Activated naive CD4-positive, alpha-beta T cell treated with anti-CD3 and anti-CD28 coated beads for 36 hours (primary cell): ENCODE measurements around the gene GAS7. TPM values are rescaled to one million over a fixed set of nuclear protein-coding genes. Genes with fewer than 3 reads are reported as not detected.
"Not testable (repeated sequence)": the region's sequence is repeated elsewhere in the genome, so short reads cannot be mapped to it uniquely, and the experiment has no call there.

Source experiments
- CTCF ChIA-PET: fragments of 350-600 bp; sonication (Branson Sonifier 250); formaldehyde crosslinking; loops from one replicate; lab custom pipeline; 2021; ENCODE audit warnings: antibody characterized with exemption; lab: Charles Lee
- DNase-seq: peaks from one replicate; pipeline ENCODE4 v3.0.0-alpha.2; 2020
- H3K27ac Mint-ChIP-seq: one replicate; pipeline ENCODE4 v1.8.0; 2021; ENCODE audit warnings: mild to moderate bottlenecking, mixed read lengths
- H3K27me3 Mint-ChIP-seq: one replicate; pipeline ENCODE4 v1.8.0; 2021; ENCODE audit warnings: low read depth, mixed read lengths
- H3K36me3 Mint-ChIP-seq: one replicate; pipeline ENCODE4 v1.8.0; 2021; ENCODE audit warnings: low read depth, mixed read lengths
- H3K4me1 Mint-ChIP-seq: one replicate; pipeline ENCODE4 v1.8.0; 2021; ENCODE audit warnings: low read depth, mixed read lengths
- H3K4me3 Mint-ChIP-seq: one replicate; pipeline ENCODE4 v1.8.0; 2021; ENCODE audit warnings: mild to moderate bottlenecking, moderate library complexity, mixed read lengths
- H3K9me3 Mint-ChIP-seq: one replicate; pipeline ENCODE4 v1.8.0; 2021; ENCODE audit warnings: mixed read lengths
- intact Hi-C: fragments of 100-400 bp; cut with micrococcal nuclease; formaldehyde crosslinking; loops from one replicate; pipeline ENCODE4 v1.15.1; 2023
- total RNA-seq, 2 experiments: library from RNA; stranded (reverse); gene quantifications; one replicate each; pipeline ENCODE4 v1.2.3, GENCODE V29; 2021

Gene GAS7
- total RNA-seq, 2 experiments from 2014 or later = 0.31 to 0.52 TPM

DNA sequence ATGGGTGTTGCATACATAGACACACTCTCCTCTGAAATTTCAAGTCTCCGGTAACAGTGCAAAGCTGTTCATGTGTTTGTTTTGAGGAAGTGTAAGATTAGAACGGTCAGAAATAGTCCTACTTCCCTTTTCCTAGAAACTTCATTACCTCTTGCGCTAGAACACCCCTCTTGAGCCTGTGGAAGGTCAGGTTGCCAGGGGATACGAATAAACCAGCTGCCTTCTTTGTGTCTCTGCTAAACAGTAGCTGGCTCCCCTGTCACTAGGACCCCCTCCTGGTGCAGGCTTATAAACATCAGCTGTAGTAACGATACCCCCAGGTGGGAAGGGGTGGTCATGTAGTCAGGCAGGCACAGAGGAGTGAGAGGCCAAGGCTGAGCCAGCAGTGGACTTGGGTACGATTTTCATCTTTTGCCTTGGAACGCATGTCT is 179.9 kb downstream of the GAS7 start:
- CTCF ChIA-PET = no interaction called here
- Mint-ChIP-seq H3K27ac (no peak overlapping the region), H3K36me3 (no peaks in the 10 kb centered on the region)

DNA sequence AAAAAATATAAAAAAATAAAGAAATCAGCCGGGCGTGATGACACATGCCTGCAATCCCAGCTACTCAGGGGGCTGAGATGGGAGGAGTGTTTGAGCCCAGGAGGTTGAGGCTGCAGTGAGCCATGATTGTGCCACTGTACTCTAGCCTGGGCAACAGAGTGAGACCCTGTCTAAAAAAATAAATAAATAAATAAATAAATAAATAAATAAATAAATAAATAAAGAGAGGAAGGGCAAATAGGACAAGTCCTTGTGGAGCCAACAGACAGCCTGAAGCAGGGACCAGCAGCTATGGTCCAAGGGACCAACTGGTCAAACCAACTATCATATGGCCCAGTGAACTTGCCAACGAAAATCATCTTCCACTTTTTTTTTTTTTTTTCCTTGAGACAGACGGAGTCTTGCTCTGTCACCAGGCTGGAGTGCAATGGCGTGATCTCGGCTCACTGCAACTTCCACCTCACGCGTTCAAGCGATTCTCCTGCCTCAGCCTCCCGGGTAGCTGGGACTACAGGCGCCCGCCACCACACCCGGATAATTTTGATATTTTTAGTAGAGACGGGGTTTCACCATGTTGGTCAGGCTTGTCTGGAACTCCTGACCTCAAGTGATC is 181.3 kb downstream of the GAS7 start:
- CTCF ChIA-PET = not testable (repeated sequence)

More for the DNA sequence above, 179.9 kb downstream of the GAS7 start:
- intact Hi-C loops = no loop called here
- peaks cover 6% of the 10 kb centered on the region for H3K27me3 Mint-ChIP-seq
- H3K4me3 Mint-ChIP-seq = no peak overlapping the region
- H3K9me3 Mint-ChIP-seq = no peaks in the 10 kb centered on the region
- DNase-seq = no peak
- no peaks in the 10 kb centered on the region for H3K4me1 Mint-ChIP-seq

DNA sequence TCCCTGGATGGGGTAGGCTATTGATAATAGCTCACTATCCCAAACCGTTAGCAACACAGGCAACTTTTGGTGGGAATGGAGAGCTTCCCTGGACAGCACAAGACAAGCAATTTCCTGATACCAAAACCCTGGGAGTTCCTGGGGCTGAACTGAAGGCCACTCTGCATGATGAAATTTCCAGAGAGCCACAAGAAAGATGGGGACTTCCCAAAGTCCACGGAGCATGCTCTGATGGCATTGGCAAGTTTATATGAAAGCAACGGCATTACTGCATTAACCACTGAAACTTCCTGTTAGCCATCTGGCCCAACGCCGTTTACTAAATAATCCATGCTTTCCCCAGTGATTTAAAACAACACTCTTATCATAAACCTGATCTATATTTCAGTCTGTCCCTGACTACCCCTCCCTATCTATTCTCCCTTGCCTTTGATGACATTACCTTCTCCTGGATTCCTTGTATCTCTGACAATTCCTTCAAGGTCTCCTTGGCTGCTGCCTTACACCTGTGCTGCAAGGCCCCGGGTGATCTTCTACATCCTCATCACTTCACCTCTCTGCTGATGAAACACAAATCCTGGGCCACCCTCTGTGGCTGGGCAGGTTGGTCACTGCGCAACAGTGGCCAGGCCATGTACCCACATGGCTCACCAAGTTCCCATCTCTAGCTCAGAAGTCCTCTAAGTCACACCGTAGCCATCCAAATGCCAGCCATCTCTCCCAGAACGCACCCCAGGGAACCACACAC is 184.9 kb downstream of the GAS7 start:
- Mint-ChIP-seq H3K27ac (no peak overlapping the region), H3K27me3 (peaks cover 5% of the 10 kb centered on the region), H3K9me3 (no peaks in the 10 kb centered on the region), H3K4me1 (no peaks in the 10 kb centered on the region), H3K36me3 (no peaks in the 10 kb centered on the region), H3K4me3 (no peak overlapping the region)
- no peak for DNase-seq
- intact Hi-C loops = no loop called here
- CTCF ChIA-PET = no interaction called here

More for the DNA sequence above, 181.3 kb downstream of the GAS7 start:
- H3K9me3 Mint-ChIP-seq, H3K27ac Mint-ChIP-seq, H3K4me3 Mint-ChIP-seq, DNase-seq, H3K4me1 Mint-ChIP-seq, H3K27me3 Mint-ChIP-seq, H3K36me3 Mint-ChIP-seq, intact Hi-C loops: not testable (repeated sequence)

DNA sequence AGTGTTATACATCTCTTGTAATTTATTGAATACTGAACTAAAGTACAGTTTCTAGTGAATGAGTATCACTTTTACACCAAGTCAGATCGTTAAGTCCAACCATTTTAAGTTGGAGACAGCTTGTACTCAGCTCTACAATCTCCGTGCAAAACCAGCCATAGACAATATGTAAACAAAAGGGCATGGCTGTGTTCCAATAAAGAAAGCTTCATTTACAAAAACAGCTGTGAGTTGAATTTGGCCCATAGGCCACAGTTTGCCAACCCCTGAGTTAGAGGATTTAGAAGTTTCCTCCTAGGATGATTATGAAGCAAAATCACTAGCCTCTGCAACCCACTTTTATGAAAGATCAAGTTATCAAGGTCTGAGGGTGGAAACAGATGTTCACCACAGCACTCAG is 187.7 kb downstream of the GAS7 start:
- Mint-ChIP-seq H3K4me3 (no peak overlapping the region), H3K36me3 (no peaks in the 10 kb centered on the region), H3K27ac (no peak overlapping the region), H3K27me3 (peaks cover 2% of the 10 kb centered on the region), H3K4me1 (no peaks in the 10 kb centered on the region), H3K9me3 (no peaks in the 10 kb centered on the region)
- intact Hi-C loops = no loop called here
- DNase-seq = no peak
- CTCF ChIA-PET = no interaction called here

DNA sequence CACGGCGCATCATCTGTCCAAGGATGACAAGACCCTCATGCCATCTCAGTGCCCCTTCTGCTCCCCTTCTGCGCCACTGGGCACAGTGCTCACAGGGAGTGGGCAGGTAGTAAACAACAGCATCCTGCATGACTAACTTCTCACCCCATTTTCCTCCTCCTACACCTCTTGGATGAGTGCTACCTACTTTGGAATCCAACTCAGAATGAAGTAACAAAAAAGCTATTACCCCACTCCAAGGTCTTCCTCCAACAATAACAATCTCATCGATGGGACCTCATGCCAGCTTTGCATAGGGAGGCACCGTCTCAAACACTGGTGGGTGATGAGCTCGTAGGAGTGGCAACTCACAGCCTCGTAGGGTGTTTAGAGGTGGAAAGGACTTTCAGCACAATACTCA is 194.7 kb downstream of the GAS7 start:
- H3K9me3 Mint-ChIP-seq = peaks cover 1% of the 10 kb centered on the region
- H3K27me3 Mint-ChIP-seq = no peaks in the 10 kb centered on the region
- no peak for DNase-seq
- H3K4me1 Mint-ChIP-seq = no peaks in the 10 kb centered on the region
- CTCF ChIA-PET = no interaction called here
- H3K36me3 Mint-ChIP-seq = no peaks in the 10 kb centered on the region
- intact Hi-C loops = no loop called here
- H3K4me3 Mint-ChIP-seq = no peak overlapping the region
- no peak overlapping the region for H3K27ac Mint-ChIP-seq

DNA sequence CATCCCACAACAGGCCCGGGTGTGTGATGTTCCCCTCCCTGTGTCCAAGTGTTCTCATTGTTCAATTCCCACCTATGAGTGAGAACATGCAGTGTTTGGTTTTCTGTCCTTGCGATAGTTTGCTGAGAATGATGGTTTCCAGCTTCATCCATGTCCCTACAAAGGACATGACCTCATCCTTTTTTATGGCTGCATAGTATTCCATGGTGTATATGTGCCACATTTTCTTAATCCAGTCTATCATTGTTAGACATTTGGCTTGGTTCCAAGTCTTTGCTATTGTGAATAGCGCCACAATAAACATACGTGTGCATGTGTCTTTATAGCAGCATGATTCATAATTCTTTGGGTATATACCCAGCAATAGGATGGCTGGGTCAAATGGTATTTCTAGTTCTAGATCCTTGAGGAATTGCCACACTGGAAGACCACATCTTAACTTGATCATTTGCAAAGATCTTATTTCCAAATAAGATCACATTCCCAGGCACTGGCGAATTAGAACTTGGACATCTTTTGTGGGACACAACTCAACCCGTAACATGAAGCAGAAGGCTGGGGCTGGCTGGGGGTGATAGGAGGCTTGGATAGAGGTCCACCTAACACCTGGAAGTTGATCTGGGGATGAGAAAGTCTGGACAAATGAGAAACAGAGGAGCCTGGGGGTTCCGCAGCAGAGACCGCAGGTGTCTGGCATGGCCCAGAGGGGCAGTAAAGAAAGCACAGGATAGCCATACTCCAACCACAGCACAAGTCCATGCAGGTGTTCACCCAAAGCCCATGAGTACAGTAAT is 195.6 kb downstream of the GAS7 start:
- intact Hi-C loops, DNase-seq, CTCF ChIA-PET, H3K4me1 Mint-ChIP-seq, H3K4me3 Mint-ChIP-seq, H3K27me3 Mint-ChIP-seq, H3K27ac Mint-ChIP-seq, H3K36me3 Mint-ChIP-seq, H3K9me3 Mint-ChIP-seq: not testable (repeated sequence)

DNA sequence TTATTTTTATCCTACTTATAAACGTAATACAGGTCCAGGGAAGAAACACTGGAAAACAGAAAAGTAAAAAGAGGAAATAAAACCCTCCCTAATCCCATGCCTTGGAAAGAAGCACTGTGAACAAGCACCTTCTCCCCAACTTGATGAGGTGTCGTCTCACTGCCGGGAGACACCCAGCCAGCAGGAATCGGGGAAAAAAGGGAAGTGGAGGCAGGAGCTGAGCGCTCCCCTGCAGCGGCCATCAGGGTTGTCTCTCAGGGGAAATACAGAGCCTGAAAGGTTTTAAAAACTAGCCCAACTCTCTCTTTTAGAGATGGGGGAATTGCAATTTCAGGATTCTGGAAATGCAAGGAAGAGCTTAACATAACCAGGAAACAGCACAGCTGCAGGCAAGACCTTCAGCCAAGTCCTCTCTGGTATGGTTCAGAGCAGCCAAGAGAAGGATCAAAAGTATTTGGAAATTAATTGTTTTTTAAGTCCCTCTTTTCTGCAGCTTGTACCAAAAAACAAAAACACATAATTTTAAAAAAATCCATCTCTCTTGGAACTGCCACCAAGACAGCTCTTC is 197.0 kb downstream of the GAS7 start:
- no peaks in the 10 kb centered on the region for H3K27me3 Mint-ChIP-seq
- no peaks in the 10 kb centered on the region for H3K4me1 Mint-ChIP-seq
- CTCF ChIA-PET = interaction anchor here (1.0 kb wide), 1 partner anchor 14 kb away, joined by 3 read pairs; no protein-coding TSS in a partner anchor
- DNase-seq = no peak
- H3K4me3 Mint-ChIP-seq = no peak overlapping the region
- H3K27ac Mint-ChIP-seq = no peak overlapping the region
- H3K36me3 Mint-ChIP-seq = no peaks in the 10 kb centered on the region
- peaks cover 1% of the 10 kb centered on the region for H3K9me3 Mint-ChIP-seq
- intact Hi-C loops = no loop called here

DNA sequence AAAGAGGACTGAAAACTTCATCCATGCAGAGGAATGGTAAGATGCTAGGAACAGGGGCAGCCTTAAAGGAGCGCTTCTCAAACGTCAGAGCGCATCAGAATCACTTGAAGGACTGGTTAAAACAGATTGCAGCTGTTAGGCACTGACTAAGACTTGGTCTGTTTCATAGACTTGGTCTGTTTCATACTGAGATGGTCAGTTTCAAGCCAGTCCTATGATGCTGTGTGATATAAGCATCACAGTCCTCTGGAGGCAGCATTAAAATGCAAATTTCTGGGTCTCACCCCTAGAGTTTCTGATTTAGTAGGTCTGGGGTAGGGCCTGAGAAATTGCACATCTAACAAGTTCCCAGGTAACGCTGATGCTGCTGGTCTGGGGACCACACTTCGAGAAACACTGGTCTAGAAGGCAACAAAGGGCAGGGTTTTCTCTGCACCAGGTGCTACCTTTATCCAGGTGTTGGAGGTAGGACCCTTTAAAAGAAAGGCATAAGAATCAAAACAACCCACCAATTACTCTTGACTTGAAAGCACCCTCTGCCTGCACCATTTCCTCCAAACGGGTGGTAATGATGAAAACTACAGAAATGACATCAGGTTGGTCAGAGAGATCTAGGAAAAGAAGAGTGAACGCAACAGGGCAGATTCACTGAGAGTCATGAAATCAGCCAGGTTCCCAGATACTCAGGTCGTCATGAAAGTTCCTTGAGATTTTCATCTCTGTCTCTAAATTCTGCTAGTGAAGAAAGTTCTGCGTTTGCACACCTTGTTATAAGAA is 198.3 kb downstream of the GAS7 start:
- CTCF ChIA-PET = no interaction called here
- H3K9me3 Mint-ChIP-seq = peaks cover 1% of the 10 kb centered on the region
- no peak for DNase-seq
- no peak overlapping the region for H3K27ac Mint-ChIP-seq
- no peaks in the 10 kb centered on the region for H3K4me1 Mint-ChIP-seq
- intact Hi-C loops = no loop called here
- H3K27me3 Mint-ChIP-seq = no peaks in the 10 kb centered on the region
- no peaks in the 10 kb centered on the region for H3K36me3 Mint-ChIP-seq
- no peak overlapping the region for H3K4me3 Mint-ChIP-seq

DNA sequence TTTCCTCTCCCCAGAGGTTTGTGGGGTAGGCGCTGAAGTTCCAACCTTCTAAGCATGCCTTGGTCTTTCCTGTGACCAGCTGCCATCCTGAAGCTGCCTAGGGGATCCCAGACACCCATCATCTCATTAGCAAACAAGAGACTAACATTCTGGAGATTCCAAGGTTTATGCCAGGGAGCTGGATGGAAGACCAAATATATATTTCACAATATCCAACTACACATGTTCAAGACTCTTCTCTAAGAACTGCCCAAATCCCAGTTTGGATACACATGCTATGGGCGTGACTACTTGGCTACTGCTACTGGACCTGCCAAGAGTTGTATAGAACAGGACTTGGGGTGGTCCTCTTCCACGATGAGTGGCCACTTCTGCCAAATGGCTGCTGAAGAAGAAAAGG is 200.3 kb downstream of the GAS7 start:
- Mint-ChIP-seq H3K4me3 (no peak overlapping the region), H3K9me3 (peaks cover under 1% of the 10 kb centered on the region), H3K27ac (no peak overlapping the region), H3K36me3 (no peaks in the 10 kb centered on the region), H3K27me3 (no peaks in the 10 kb centered on the region), H3K4me1 (no peaks in the 10 kb centered on the region)
- DNase-seq = no peak
- intact Hi-C loops = no loop called here
- CTCF ChIA-PET = no interaction called here

DNA sequence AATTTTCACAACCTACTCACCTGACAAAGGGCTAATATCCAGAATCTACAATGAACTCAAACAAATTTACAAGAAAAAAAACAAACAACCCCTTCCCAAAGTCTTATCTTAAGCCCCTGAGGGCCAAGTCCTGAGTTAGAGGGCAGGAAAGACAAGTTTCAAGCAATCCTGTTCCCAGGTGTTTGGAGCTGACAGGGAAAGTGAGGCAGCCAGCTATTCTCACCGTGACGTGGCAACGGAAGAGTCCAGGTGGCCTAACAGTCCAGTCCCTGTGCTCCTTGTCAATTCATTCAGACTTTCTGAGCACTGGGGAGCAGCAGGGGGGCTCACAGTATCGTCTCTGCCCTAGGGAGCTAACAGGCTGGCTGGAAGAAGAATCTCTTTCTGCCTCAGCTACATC is 203.6 kb downstream of the GAS7 start:
- Mint-ChIP-seq H3K4me1 (no peaks in the 10 kb centered on the region), H3K9me3 (peaks cover 3% of the 10 kb centered on the region), H3K27me3 (no peaks in the 10 kb centered on the region), H3K4me3 (no peak overlapping the region), H3K36me3 (no peaks in the 10 kb centered on the region), H3K27ac (no peak overlapping the region)
- no peak for DNase-seq
- intact Hi-C loops = no loop called here
- CTCF ChIA-PET = no interaction called here

DNA sequence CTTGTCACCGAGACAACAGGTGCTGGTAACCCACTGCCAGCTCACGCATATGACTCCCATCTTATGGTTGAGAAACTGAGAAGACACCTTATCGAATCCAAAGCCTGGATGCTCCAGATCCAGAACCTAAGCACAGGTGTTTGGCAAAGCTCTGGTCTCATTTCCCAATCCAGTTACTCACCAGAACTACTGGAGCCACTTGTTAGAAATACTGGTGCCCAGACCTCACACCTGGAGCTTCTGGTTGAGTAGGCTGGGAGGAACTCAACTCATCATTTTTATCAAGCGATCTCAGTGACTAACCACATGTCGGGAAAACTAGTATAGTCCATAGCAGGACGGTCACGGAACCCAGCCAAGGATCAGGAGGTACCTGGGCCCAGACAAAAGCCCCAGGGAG is 206.6 kb downstream of the GAS7 start:
- H3K4me1 Mint-ChIP-seq = no peaks in the 10 kb centered on the region
- H3K4me3 Mint-ChIP-seq = no peak overlapping the region
- no peak for DNase-seq
- H3K27me3 Mint-ChIP-seq = no peaks in the 10 kb centered on the region
- CTCF ChIA-PET = no interaction called here
- H3K27ac Mint-ChIP-seq = no peak overlapping the region
- no peaks in the 10 kb centered on the region for H3K36me3 Mint-ChIP-seq
- intact Hi-C loops = no loop called here
- peaks cover 3% of the 10 kb centered on the region for H3K9me3 Mint-ChIP-seq

DNA sequence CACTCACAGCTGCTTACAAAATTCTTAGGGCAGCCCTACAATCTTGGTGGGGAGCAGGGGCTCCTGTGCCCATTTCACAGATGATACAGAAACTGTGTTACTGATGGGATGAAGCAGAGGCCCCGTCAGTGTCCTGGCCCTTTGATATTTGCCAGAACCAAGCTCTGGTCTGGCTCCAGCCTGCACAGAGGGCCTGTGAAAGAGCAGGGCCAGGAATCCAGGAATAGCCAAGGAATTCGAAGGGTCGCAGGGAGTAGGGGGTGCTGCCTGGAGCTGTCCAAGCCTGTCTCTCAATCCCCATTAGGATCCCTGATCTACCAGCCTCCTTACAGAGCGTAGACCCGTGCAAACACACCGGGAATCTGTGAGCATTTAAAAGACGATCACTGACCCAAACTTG is 207.1 kb downstream of the GAS7 start:
- Mint-ChIP-seq H3K9me3 (peaks cover 3% of the 10 kb centered on the region), H3K36me3 (no peaks in the 10 kb centered on the region), H3K27me3 (no peaks in the 10 kb centered on the region), H3K4me3 (no peak overlapping the region), H3K4me1 (no peaks in the 10 kb centered on the region), H3K27ac (no peak overlapping the region)
- DNase-seq = no peak
- CTCF ChIA-PET = interaction anchor here (0.6 kb wide), 1 partner anchor 163 kb away, joined by 3 read pairs; no protein-coding TSS in a partner anchor
- intact Hi-C loops = no loop called here
